Prostate gland (tissue), 2 donors: ENCODE results near the gene PLXNC1. TPM values are rescaled to one million over a fixed set of nuclear protein-coding genes. Genes with fewer than 3 reads are reported as not detected.

Experiments used
- DNase-seq: peaks from one replicate; pipeline ENCODE4 v3.0.0-alpha.2; 2019; ENCODE audit warnings: low spot score
- H3K27ac ChIP-seq, 2 donors: fragments of 200-600 bp; sonication (generic); 2 replicates each; pipeline ENCODE4 v1.5.1; 2017 to 2019
- H3K27me3 ChIP-seq: fragments of 200-600 bp; sonication (generic); replicated peaks from 2 replicates; pipeline ENCODE4 v1.5.1; 2019; ENCODE audit not compliant: insufficient read depth
- H3K36me3 ChIP-seq, 2 donors: fragments of 200-600 bp; sonication (generic); 1 replicate in 1 of 2; 2 replicates in 1 of 2; pipeline versions ENCODE4 v1.5.1 to v1.8.1; 2017 to 2019
- H3K4me1 ChIP-seq: fragments of 200-600 bp; sonication (generic); replicated peaks from 2 replicates; pipeline ENCODE4 v1.5.1; 2019
- H3K4me3 ChIP-seq, 2 donors: fragments of 200-600 bp; sonication (generic); 2 replicates each; pipeline ENCODE4 v1.5.1; 2017 to 2019
- H3K9me3 ChIP-seq: fragments of 200-600 bp; sonication (generic); 2 replicates; pipeline ENCODE4 v1.5.1; 2017
- CTCF ChIP-seq, 4 experiments: fragments of 200-600 bp in 2 of 4; fragments of 450-650 bp in 2 of 4; sonication (generic) in 2 of 4; IDR thresholded peaks; 1 replicate in 3 of 4; 2 replicates in 1 of 4; pipeline ENCODE4 v1.5.1; 2016 to 2019; ENCODE audit warnings: antibody characterized with exemption in 4 of 4, mild to moderate bottlenecking in 2 of 4, moderate library complexity in 2 of 4
- POLR2A ChIP-seq: fragments of 450-650 bp; IDR thresholded peaks from one replicate; pipeline ENCODE4 v1.6.1; 2016; ENCODE audit warnings: antibody characterized with exemption, mild to moderate bottlenecking
- POLR2AphosphoS5 ChIP-seq: sonication (generic); formaldehyde crosslinking; IDR thresholded peaks from one replicate; pipeline ENCODE4 v1.6.1; 2017; ENCODE audit warnings: antibody characterized with exemption
- WGBS: methylation state at CpG from one replicate; pipeline ENCODE4 v1.1.5; 2018; 5-methylcytosine and 5-hydroxymethylcytosine counted together
- intact Hi-C: fragments of 100-400 bp; cut with DNase I; formaldehyde crosslinking; loops from one replicate; pipeline ENCODE4 v1.14.2; 2022
- total RNA-seq, 2 donors: library from RNA; depleted of rRNA; stranded (reverse); fragments of >200 nt; gene quantifications; one replicate each; pipeline ENCODE4 v1.1.0, GENCODE V29; 2016

Gene PLXNC1
- total RNA-seq, 2 donors from 2014 or later: 2.7 to 118 TPM

GRCh38 chr12:94172973-94173372 is 24.6 kb downstream of the PLXNC1 start:
- Histone ChIP-seq H3K4me3 (no peak overlapping the region), H3K9me3 (no peaks in the 10 kb centered on the region), H3K36me3 (no peaks in the 10 kb centered on the region), H3K4me1 (no peaks in the 10 kb centered on the region), H3K27me3 (no peaks in the 10 kb centered on the region), H3K27ac (no peak overlapping the region)
- 71% methylated on average over 9 of the region's 9 CpGs for WGBS
- TF ChIP-seq POLR2A: no peak
- no peak for TF ChIP-seq POLR2AphosphoS5
- TF ChIP-seq CTCF (IDR thresholded peaks at IDR 0.05): no peak
- DNase-seq: no peak
- intact Hi-C loops: no loop called here

GRCh38 chr12:94173660-94174265 is 25.4 kb downstream of the PLXNC1 start:
- no peak overlapping the region for H3K4me3 ChIP-seq
- no peaks in the 10 kb centered on the region for H3K9me3 ChIP-seq
- TF ChIP-seq POLR2AphosphoS5: no peak
- TF ChIP-seq CTCF (IDR thresholded peaks at IDR 0.05): no peak
- TF ChIP-seq POLR2A: no peak
- no peaks in the 10 kb centered on the region for H3K27me3 ChIP-seq
- intact Hi-C loops: no loop called here
- H3K27ac ChIP-seq: no peak overlapping the region
- DNase-seq: no peak
- no peaks in the 10 kb centered on the region for H3K4me1 ChIP-seq
- 83% methylated on average over 7 of the region's 7 CpGs for WGBS
- H3K36me3 ChIP-seq: no peaks in the 10 kb centered on the region

- TF ChIP-seq CTCF (IDR thresholded peaks at IDR 0.05) (no peak), POLR2A (no peak), POLR2AphosphoS5 (no peak)
- DNase-seq: no peak
- Histone ChIP-seq H3K36me3 (no peaks in the 10 kb centered on the region), H3K27me3 (no peaks in the 10 kb centered on the region), H3K9me3 (no peaks in the 10 kb centered on the region), H3K4me3 (no peak overlapping the region), H3K27ac (no peak overlapping the region), H3K4me1 (no peaks in the 10 kb centered on the region)
- intact Hi-C loops: no loop called here
- WGBS: 67% methylated on average over 1 of the region's 1 CpG
Observed at GRCh38 chr12:94174576-94174975, 26.2 kb downstream of the PLXNC1 start.

DNA sequence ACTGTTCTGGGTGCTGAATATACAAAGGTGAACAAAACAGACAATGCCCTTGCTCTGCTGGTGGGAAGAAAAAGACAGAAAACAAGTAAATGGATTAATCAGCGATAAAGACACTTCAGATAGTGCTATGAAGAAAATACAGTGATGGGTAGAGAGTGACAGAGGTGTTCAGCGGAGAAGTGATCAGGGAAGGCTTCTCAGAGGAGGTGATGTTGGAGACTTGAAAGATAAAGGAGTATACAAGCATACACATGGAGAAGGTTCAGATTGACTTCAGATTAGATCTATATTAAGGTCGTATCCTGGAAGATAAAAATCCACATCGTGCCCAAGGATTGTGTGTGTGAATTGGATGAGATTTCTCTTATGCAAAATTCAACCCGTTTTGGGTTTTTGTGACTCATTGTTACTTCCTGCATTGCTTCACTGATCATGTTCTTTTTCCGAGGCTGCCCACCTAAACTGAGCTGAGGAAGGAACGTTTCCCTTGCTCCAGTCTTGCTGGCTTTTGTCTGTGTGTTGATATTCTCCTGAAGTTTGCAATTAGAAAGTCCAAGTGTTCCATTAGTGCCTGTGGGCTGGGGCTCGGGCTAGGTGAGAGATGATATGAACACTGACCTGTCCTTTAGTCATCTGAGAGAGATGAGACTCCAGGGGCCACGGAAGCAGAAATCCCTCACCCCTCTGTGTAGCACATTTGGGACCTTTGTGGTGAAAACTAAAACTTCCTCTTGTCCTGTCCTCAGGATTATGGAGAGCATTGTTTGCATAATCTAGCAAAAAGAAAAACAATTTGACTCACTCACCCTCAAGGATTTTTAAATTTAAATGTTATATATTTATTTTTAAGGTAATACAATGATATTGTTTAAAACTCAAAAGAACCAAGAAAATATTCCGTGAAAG is 27.6 kb downstream of the PLXNC1 start:
- Histone ChIP-seq H3K9me3 (no peaks in the 10 kb centered on the region), H3K4me3 (no peak overlapping the region), H3K4me1 (no peaks in the 10 kb centered on the region), H3K27ac (no peak overlapping the region), H3K27me3 (no peaks in the 10 kb centered on the region), H3K36me3 (no peaks in the 10 kb centered on the region)
- TF ChIP-seq POLR2A (no peak), CTCF (IDR thresholded peaks at IDR 0.05) (no peak), POLR2AphosphoS5 (no peak)
- intact Hi-C loops: no loop called here
- DNase-seq: no peak
- WGBS: 65% methylated on average over 10 of the region's 10 CpGs
